GM19351 (cell line): ENCODE results near the gene PTPRK.
"Not testable (repeated sequence)": the region's sequence is repeated elsewhere in the genome, so short reads cannot be mapped to it uniquely, and the experiment has no call there.

Experiments used
- ATAC-seq: cut with Tn5 transposase; IDR thresholded peaks from one replicate; pipeline ENCODE4 v1.9.1; 2021; ENCODE audit warnings: mild to moderate bottlenecking, moderate library complexity; ENCODE audit not compliant: unreplicated experiment

Gene PTPRK

GRCh38 chr6:128446497-128446896, 73.9 kb downstream of the PTPRK start:
- ATAC-seq, result no peak

GRCh38 chr6:128443553-128443952, 76.8 kb downstream of the PTPRK start:
- ATAC-seq, result no peak

- no peak for ATAC-seq
Observed at GRCh38 chr6:128439627-128440026, 80.8 kb downstream of the PTPRK start.

- ATAC-seq, result no peak
Observed at GRCh38 chr6:128438393-128438792, 82.0 kb downstream of the PTPRK start.

GRCh38 chr6:128437685-128438084, 82.7 kb downstream of the PTPRK start:
- ATAC-seq, result no peak

DNA sequence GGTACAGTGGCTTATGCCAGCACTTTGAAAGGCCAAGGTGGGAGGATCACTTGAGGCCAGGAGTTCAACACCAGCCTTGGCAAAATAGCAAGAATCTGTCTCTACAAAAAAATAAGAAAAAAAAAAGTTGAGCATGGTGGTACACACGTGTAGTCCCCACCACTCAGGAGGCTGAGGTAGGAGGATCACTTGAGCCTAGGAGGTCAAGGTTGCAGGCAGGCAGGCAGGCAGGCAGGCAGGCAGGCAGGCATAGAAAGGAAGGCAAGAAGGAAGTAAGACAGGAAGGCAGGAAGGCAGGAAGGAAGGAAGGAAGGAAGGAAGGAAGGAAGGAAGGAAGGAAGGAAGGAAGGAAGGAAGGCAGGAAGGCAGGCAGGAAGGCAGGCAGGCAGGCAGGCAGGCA, 85.6 kb downstream of the PTPRK start:
- ATAC-seq, result not testable (repeated sequence)

DNA sequence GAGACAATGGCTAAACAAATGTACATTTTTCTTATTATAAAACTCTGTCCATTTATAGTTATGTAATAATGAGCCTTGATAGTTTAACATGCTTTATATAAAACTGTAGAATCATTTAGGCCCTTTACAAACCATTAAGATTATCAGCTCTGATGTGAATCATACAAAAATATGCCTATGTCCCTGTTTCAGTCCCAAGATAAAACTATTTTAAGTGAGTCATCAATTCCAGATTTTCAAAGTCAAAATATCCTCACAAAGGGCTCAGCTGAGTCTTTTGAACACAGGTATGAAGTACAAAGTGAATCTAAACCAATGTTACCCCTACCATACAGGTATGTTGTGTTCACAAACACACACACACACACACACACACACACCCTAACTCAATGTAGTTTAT, 88.0 kb downstream of the PTPRK start:
- no peak for ATAC-seq

DNA sequence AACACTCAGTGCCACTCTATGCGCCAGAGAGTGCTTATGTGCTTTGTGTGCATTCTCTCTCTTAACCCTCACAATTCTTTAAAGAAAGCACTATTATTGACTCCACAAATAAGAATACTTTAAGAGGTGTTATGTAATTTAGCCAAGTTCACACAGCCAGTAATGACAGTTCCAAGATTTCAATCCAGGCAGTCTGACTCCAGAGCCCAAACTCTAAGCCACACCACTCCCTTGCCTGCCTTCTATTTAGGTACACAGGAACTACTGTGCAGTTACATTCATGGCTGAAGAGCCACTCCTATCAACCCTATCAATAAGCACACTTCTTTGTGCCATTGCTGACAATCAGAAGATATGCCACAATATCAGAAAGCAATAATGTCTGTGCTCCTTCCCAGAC, 93.3 kb downstream of the PTPRK start:
- ATAC-seq, result no peak

- no peak for ATAC-seq
Observed at GRCh38 chr6:128425856-128426255, 94.5 kb downstream of the PTPRK start.

- no peak for ATAC-seq
Observed at GRCh38 chr6:128422871-128423270, 97.5 kb downstream of the PTPRK start.

DNA sequence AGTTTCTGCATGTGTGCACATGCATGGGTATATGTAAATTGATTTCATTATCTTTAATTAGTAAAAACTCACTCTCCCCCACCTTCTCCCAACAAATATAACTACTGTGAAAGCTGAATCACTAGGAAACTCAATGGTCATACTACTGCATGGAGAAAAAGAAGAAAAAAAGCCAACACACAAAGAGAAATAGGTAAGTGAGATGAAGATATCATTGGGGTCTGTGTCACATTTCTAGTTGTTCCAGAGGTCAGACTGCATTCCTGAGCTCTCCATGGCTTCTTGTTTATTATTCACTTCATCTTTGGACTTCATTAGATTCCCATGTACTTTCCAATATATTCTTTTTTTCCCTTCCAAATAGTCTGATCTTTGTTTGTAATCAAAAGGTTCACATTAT, 98.2 kb downstream of the PTPRK start:
- ATAC-seq, result no peak

GRCh38 chr6:128421788-128422187, 98.6 kb downstream of the PTPRK start:
- ATAC-seq, result no peak

DNA sequence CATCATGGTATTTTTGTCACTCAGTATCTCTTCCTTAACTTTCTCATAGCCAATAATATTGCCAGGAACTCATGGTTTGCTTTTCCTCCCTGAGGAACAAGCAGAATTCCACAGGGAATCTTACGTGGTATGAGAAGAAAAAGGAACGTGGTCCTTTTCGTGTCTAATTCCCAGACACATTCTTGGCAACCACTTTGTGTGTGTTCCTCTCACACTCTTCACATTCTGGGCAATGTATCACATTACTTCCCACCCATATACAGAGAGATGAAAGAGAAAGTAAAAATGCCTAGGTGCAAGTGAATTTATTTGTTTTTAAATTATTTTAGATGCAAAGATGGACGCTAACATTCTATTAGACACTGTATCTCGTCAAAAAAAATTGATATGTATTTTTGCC, 102.7 kb downstream of the PTPRK start:
- no peak for ATAC-seq

- ATAC-seq, result no peak
Observed at GRCh38 chr6:128415387-128415786, 105.0 kb downstream of the PTPRK start.

DNA sequence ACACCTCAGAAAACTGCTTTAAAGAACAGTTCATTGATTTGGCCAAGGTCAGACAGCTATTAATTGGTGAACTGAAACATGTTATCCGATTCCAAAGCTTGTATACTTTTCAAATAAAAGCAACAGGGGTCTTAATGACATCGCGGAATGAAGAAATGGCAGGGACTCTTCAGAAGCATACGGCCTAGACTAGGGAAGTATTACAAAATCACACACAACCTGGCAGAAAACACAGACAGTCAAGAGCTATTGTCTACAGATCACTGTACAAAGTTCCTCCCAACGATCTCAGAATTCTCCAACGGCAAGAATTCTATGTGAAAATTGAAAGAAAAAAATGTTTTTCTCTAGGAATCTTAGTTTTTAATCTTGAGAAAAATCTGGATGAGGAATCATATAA, 105.5 kb downstream of the PTPRK start:
- ATAC-seq, result no peak

- ATAC-seq, result no peak
Observed at GRCh38 chr6:128413291-128413690, 107.1 kb downstream of the PTPRK start.

DNA sequence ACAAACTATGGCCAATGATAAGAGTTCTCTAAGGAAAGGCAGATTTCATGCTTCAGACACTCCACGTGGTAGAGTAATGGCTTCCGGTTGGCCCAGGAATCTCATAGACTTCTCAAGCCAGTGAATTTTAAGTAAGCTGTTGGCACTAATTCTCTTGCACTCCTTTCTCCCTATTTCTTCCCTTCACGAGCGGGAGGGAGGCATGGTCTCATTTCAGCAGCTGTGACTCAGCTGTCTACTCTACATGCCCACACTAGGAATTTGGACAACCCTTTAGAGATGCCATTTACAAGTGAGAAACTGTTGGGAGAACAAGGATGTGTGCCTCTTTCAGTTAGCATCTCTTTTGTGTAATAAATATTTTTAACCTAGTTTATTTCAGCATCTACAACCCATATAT, 107.7 kb downstream of the PTPRK start:
- no peak for ATAC-seq

DNA sequence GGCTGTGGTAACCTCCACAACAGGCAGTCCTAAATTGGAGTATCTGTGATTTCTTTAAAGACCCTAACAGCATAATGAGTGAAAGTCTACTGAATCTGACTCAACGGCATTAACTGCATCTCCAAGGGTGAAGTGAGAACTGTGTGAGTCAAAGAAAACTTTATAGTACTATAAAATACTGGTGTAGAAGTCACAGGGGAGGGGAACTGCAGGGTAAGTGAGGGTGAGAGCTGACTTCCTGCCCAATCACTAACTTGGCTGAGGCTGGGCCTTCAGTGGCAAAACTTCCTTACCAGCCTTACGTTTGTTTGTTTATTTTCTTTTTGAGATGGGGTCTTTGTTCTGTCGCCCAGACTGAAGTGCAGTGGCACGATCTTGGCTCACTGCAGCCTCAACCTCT, 109.8 kb downstream of the PTPRK start:
- ATAC-seq, result no peak

DNA sequence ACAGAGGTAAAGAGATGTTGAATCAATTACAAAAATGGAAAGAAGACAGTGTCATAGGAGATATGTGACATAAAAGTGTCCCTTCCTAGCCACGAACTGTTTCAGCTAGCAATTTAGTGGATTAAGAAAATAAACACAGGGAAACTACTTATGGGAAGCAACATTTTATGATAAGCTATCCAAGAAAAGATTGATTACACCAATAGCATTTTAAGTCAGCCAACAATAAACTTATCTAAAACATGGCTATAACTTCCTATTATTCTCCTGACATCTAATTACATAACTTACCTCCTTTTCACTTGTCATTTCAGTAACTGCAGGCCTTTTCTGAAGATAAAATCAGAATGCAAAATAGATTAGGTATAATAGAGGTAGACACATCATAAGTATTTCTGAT, 111.4 kb downstream of the PTPRK start:
- no peak for ATAC-seq

DNA sequence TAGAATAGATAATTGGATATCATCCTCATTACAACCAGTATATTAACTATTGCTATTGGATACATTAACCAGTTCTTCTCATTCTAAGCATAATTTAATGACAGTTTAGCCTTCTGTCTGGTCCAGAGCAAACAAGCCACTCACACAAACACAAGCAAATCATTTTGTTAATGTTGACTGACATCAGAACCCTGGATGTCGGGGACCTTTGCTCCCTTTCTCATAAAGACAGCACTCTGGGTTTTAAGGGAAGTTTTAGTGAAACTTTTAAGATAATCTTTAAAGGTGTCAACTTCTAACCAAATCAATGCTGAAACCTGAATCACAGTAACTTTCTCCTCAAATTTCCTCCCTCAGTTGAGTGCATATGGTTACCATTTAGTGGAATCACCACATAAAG, 113.9 kb downstream of the PTPRK start:
- ATAC-seq, result no peak

DNA sequence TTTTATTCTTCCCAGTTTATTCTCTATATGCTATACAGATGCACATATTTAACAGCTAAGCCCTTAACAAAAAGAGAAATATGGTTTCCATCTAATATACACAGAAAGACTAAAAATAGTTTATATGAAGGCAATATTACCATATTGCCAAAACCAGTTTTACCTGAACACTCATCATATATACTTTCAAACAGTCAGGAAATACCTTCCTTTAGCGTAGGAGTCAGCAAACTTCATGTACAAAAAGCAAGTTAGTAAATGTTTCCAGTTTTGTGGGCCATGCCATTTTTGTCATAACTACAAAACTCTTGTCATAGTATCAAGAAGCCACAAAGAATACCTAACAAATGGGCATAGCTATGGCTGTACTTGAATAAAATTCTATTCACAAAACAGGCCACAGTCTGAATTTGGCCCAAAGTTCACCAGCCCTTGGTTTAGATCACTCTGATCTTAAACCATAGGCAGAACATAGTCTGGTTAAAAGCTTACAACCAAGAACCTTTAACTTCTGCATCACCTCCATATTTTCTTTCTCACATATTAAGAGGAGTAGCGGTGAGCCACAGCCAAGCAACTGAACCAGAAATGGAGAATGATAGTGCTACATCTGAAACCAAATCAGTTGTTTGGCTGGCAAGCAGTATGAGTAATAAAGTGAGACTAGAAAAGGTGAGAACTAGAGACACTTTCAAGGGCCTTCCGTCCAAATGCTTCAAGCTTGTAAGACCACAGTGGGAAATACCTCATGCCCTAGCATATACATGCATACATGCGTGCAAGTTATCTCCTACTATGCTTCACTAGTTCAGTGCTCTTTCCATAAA, 116.6 kb downstream of the PTPRK start:
- ATAC-seq, result peak; percentile 59

GRCh38 chr6:128400875-128401274, 119.5 kb downstream of the PTPRK start:
- ATAC-seq, result no peak

- no peak for ATAC-seq
Observed at GRCh38 chr6:128397996-128398395, 122.4 kb downstream of the PTPRK start.
